SJSA1 (cell line): Measurements from ENCODE around the gene KCP. TPM values are rescaled to one million over a fixed set of nuclear protein-coding genes. Genes with fewer than 3 reads are reported as not detected.
A peak's percentile ranks its signal among the peaks of the same experiment; 100 is the strongest.

Experiments
- DNase-seq, 2 experiments: peaks; one replicate each; pipeline ENCODE4 v3.0.0-alpha.2; 2015 to 2020; ENCODE audit warnings: low spot score in 2 of 2, low read depth in 1 of 2
- H3K27ac ChIP-seq: fragments of 250-450 bp; sonication (Bioruptor Pico); 2 replicates; pipeline ENCODE4 v1.5.1; 2020; ENCODE audit warnings: mild to moderate bottlenecking, moderate library complexity
- H3K27me3 ChIP-seq: fragments of 250-450 bp; sonication (Bioruptor Pico); replicated peaks from 2 replicates; pipeline ENCODE4 v1.5.1; 2020; ENCODE audit warnings: mild to moderate bottlenecking, moderate library complexity
- H3K36me3 ChIP-seq: fragments of 250-450 bp; sonication (Bioruptor Pico); 2 replicates; pipeline ENCODE4 v1.5.1; 2020; ENCODE audit warnings: mild to moderate bottlenecking
- H3K4me1 ChIP-seq: fragments of 250-450 bp; sonication (Bioruptor Pico); replicated peaks from 2 replicates; pipeline ENCODE4 v1.6.1; 2021; ENCODE audit warnings: mild to moderate bottlenecking
- H3K4me3 ChIP-seq: fragments of 250-450 bp; sonication (Bioruptor Pico); 2 replicates; pipeline ENCODE4 v1.5.1; 2020; ENCODE audit warnings: mild to moderate bottlenecking
- H3K9me3 ChIP-seq: fragments of 250-450 bp; sonication (Bioruptor Pico); replicated peaks from 2 replicates; pipeline ENCODE4 v1.5.1; 2020; ENCODE audit warnings: mild to moderate bottlenecking
- total RNA-seq: library from RNA; depleted of rRNA; stranded (reverse); fragments of >200 nt; shearing (Covaris generic); gene quantifications from 2 replicates; pipeline ENCODE4 v1.2.3, GENCODE V29; 2014

KCP gene
- total RNA-seq, 1 experiment from 2014 or later = not detected

DNA sequence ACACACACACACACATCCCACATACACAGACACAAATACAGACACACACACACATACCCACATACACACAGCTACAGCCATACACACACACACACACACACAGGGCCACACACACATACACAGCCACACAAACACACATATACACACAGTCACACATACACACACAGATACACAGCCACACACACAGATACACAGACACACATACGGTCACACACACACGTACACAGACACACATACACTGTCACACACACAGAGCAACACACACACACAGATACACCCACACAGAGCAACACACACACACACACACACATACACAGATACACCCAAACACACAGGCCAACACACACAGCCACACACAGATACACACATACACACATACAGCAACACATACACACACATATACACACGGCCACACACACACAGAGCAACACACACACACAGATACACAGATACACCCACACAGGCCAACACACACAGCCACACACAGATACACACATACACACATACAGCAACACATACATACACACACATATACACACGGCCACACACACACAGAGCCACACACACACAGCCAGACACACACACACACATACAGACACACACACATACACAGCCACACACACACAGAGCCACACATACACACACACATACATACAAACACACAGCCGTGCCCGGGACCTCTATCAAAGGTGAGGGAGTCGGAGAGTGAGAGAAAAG, 22.3 kb downstream of the KCP start:
- Histone ChIP-seq H3K4me3 (no peak overlapping the region), H3K4me1 (no peaks in the 10 kb centered on the region), H3K9me3 (no peaks in the 10 kb centered on the region), H3K36me3 (no peaks in the 10 kb centered on the region), H3K27me3 (no peaks in the 10 kb centered on the region), H3K27ac (no peak overlapping the region)
- DNase-seq = no peak

DNA sequence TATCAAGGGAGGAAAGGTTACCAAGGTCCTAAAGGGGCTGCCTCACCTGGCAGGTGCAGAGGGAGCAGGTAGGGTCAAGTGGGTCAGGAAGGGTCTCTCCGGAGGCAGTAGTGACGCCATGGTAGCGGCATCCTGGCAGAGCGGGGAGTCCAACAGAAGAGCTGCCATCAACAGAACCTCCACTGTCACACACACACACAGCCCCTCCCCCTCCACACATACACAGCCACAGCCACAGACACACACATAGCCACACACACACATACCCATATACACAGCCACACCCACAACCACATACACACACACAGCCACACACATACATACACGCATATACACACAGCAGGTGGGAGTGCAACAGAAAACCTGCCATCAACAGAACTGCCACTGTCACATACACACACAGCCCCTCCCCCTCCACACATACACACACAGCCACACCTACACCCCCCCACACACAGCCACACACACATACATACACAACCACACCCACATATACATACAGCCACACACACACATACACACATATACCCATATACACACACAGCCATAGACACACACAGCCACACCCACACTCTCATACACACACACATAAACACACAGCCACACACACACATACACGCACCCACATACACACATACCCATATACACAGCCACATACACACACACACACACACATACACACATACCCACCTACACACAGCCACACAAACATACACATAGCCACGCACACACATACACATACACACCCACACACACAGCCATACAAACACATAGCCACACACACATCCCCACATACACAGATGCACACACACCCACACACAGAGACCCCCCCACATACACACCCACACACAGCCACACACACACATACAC, 23.1 kb downstream of the KCP start:
- H3K27me3 ChIP-seq = no peaks in the 10 kb centered on the region
- H3K9me3 ChIP-seq = no peaks in the 10 kb centered on the region
- H3K4me1 ChIP-seq = no peaks in the 10 kb centered on the region
- no peak for DNase-seq
- H3K36me3 ChIP-seq = no peaks in the 10 kb centered on the region
- H3K4me3 ChIP-seq = no peak overlapping the region
- H3K27ac ChIP-seq = no peak overlapping the region

DNA sequence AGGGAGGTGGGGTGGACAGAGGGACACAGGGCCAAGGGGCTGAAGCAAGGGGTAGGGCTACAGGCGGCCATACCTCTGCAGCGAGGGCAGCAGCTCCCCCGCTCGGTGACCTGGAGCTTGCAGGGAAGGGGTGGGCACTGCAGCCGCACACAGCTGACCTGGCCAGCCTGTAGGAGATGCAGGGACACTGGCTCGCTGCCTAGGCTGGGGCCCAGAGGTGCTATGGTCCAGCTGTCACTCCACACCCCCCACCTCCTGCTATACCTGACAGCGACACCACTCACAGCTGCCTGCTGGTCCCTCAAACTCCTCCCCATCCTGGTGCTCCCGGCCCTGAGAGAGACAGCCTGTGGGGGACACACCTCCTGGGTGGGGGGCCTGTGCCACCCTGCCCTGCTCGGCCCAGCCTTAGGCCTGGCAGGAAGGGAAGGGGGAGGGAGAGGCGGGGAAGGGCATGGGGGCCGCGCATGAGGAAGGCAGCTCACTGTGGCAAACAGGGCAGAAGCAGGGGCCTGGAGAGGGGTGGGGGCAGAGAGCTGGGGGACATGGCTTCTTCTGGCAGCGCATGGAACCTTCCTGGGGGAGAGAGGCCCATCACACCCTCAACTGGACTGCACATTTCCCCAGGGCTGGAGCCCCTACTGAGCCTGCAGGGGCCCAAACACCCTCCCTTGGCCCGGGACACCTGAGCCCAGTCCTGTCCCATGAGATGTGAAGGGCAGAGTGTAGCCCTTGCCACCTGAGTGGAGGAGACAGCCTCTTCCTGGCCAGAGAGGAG, 23.9 kb downstream of the KCP start:
- no peaks in the 10 kb centered on the region for H3K27me3 ChIP-seq
- H3K27ac ChIP-seq = no peak overlapping the region
- H3K36me3 ChIP-seq = no peaks in the 10 kb centered on the region
- H3K4me1 ChIP-seq = no peaks in the 10 kb centered on the region
- no peaks in the 10 kb centered on the region for H3K9me3 ChIP-seq
- H3K4me3 ChIP-seq = no peak overlapping the region
- DNase-seq = no peak

DNA sequence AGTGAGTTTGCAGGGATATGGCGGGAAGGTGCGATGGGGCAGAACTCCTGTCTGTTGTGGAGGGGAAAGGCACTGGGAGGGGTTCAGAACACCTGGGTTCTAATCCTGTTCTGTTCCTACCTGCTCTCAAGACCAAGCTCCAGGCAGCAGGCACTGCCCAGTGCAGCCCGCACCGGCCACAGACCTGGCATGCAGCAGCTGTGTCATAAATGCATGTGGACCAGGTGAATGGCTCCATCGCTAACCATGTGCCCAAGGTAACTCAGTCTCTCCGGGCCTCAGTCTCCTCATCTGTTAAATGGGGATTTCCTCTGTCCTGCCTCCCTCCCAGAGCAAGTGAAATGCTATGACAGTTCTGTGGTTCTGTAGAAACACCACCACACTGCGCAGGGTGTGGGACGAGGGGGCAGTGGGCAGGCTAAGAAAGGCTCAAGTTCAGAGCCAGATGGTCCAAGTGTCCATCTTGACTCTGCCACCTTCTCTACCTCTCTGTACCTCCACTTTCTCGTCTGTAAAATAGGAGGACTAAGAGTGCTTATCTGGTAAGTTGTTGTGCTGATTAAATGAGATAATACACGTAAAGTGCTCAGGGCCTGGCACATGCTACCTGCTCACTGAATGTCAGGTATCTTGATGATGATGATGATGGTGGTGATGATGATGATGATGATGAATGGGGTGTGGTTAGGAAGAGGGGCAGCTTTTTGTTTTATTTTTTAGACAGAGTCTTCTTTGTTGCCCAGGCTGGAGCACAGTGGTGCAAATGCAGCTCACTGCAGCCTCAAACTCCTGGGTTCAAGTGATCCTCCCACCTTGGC, 24.9 kb downstream of the KCP start:
- Histone ChIP-seq H3K4me1 (no peaks in the 10 kb centered on the region), H3K27ac (no peak overlapping the region), H3K36me3 (no peaks in the 10 kb centered on the region), H3K4me3 (no peak overlapping the region), H3K9me3 (no peaks in the 10 kb centered on the region), H3K27me3 (no peaks in the 10 kb centered on the region)
- DNase-seq = no peak

DNA sequence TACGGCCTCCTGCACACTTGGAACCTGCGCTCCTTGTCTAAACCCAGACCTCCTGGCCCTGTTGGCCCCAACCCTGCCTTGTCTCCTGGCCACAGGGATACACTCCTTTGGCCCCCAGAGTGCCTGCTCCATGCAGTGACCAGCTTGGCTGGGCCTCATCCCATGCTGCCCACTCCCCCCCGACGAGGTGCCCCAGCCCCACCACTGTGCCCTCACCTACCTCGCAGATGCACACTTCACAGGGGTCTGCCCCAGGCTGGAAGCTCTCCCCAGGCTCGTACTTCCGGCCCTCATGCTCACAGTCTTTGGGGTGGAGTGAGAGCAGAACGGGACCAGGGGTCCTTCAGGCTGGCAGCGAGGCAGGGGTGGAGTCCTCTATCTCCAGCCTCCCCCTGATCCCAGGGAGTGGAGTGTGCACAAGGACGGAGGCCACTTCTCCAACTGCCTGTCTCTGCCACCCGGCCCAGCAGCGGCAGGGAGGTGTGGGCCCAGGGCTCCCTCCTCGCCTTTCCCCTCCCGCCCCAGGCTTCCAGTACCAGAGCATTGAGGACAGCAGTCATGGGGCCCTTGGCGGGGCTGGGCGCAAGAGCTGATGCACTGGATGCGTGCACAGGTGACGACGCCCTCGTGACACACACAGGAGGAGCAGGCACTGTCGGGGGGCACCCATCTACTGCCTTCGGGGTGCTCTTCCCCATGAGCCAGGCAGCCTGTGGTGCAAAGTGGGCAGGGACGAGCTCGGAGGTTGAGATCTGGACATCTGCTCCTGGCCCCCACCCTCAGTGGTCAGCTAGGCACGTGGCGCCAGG, 25.7 kb downstream of the KCP start:
- no peaks in the 10 kb centered on the region for H3K27me3 ChIP-seq
- no peaks in the 10 kb centered on the region for H3K36me3 ChIP-seq
- no peak overlapping the region for H3K27ac ChIP-seq
- H3K4me1 ChIP-seq = no peaks in the 10 kb centered on the region
- no peak for DNase-seq
- no peaks in the 10 kb centered on the region for H3K9me3 ChIP-seq
- no peak overlapping the region for H3K4me3 ChIP-seq

DNA sequence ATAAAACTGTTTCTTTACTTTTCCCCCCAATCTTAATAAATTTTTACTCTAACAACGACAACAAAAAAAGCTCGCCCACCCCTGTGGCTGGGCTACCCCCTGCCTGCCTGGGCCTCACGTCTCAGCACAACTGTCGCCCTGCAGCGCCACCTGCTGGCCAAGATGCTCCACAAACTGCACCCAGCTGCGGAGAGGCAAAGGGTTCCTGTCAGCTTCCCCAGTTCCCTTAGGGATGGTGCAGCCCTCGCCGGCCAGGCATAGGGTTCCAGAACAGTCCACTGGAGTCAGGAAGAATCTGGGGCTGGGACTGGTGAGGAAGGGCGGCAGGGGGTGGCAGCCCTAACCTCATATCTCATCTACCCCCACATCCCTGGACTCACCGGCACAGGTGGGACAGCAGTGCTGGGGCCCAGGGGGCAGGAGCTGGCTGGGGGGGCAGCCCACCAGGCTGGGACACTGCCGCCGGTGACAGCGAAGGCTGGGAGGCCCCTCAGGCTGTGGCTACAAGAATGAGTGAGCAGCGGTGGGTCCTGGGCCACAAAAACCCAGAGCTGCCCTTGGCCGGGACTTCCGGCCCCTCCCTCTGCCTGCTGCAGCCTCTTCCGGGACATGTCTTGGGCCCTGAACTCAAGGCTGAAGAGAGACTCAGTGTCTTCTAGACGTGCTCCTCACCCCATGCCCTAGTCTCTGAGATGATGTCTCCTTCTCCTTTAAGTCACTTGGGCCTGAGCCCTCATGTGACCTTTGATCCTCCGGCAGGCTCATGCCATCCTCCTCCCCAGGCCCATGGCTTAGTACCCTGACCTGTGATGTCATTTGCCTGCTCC, 26.7 kb downstream of the KCP start:
- H3K27me3 ChIP-seq = no peaks in the 10 kb centered on the region
- no peak overlapping the region for H3K4me3 ChIP-seq
- DNase-seq = peak; percentile 69 to 82
- H3K27ac ChIP-seq = no peak overlapping the region
- no peaks in the 10 kb centered on the region for H3K9me3 ChIP-seq
- no peaks in the 10 kb centered on the region for H3K36me3 ChIP-seq
- no peaks in the 10 kb centered on the region for H3K4me1 ChIP-seq

DNA sequence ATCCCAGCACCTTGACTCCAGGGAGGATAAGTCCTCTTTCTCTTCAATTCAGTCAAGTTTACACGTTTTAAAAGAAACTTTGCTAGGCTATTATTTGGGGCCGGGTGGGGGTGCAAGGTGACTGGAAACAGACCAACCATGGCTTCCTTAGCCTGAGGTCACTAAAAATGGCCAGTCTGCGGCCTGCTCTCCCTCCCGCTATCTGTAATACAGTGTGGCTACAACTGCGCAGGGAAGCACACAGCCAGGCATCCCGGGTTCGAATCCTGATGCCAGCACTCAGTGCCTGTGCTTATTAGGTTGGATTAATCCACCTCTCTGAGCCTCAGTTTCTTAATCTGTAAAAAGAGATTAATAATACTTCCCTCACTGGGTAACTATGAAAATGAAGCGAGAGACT, 28.4 kb downstream of the KCP start:
- H3K4me3 ChIP-seq = no peak overlapping the region
- H3K27ac ChIP-seq = no peak overlapping the region
- H3K27me3 ChIP-seq = no peaks in the 10 kb centered on the region
- no peaks in the 10 kb centered on the region for H3K4me1 ChIP-seq
- no peaks in the 10 kb centered on the region for H3K9me3 ChIP-seq
- no peaks in the 10 kb centered on the region for H3K36me3 ChIP-seq
- DNase-seq = no peak

DNA sequence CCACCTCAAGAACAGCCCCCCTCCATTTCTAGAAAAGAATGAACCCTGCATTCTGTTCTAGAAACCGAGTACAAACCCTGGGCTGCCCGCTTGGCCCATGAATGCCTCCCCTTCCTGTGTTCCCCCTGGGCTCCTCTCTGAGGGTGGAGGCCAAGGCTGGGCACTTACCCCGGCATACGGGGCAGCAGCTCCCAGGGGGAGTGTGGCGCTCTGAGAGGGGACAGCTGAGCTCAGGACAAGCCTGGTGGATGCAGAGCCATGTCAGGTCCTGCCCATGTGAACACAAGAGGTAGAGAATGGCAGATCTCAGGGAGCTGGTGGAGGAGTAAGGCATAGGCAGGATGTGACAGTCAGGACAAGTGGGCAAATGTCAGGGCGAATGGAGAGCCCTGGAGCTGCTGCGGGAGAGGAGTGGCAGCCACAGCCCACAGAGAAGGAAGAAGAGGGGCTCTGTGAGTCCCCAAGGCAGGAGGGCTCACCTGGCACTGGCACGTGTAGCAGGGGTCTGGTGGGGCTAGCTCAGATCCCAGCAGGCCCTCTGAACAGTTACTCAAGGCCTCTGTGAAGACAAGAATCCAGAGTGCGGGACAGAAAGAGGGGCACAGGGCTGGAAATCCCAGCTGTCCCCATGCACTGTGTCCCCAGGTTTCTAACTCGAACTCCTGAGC, 28.9 kb downstream of the KCP start:
- DNase-seq = no peak
- no peaks in the 10 kb centered on the region for H3K36me3 ChIP-seq
- H3K27me3 ChIP-seq = no peaks in the 10 kb centered on the region
- H3K4me3 ChIP-seq = no peak overlapping the region
- H3K27ac ChIP-seq = no peak overlapping the region
- H3K4me1 ChIP-seq = no peaks in the 10 kb centered on the region
- no peaks in the 10 kb centered on the region for H3K9me3 ChIP-seq

DNA sequence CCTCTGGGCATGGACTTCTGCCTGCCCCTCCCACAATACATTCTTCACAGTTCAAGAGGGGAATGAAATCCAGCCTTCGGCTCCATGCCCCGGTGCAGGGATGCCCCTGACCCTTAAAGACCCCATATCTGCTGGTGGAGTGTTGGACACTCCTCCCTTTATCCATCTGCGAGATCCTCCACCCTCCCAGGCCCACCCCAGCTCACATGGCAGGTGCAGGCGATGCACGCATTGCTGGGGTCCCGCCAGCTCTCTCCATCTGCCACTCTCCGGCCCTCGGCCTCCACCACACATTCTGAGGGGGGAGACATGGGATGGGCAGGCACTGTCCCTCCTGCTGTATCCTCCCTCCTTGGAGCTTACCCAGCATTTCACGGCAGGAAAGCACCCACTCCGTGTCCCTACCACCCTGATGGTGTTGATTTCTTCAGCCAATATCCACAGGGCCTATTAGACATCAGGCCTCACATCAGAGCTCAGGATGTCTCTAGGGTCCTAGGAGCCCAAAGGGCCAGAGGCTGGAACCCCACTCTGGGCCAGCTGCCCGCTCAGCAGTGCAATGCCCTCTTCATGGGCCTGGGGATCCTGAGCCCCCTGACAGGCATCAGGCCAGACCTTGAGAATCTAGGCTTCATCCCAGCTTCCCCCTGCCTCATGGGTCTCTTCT, 29.6 kb downstream of the KCP start:
- no peaks in the 10 kb centered on the region for H3K27me3 ChIP-seq
- DNase-seq = no peak
- H3K4me1 ChIP-seq = no peaks in the 10 kb centered on the region
- H3K27ac ChIP-seq = no peak overlapping the region
- no peaks in the 10 kb centered on the region for H3K9me3 ChIP-seq
- H3K36me3 ChIP-seq = no peaks in the 10 kb centered on the region
- no peak overlapping the region for H3K4me3 ChIP-seq

DNA sequence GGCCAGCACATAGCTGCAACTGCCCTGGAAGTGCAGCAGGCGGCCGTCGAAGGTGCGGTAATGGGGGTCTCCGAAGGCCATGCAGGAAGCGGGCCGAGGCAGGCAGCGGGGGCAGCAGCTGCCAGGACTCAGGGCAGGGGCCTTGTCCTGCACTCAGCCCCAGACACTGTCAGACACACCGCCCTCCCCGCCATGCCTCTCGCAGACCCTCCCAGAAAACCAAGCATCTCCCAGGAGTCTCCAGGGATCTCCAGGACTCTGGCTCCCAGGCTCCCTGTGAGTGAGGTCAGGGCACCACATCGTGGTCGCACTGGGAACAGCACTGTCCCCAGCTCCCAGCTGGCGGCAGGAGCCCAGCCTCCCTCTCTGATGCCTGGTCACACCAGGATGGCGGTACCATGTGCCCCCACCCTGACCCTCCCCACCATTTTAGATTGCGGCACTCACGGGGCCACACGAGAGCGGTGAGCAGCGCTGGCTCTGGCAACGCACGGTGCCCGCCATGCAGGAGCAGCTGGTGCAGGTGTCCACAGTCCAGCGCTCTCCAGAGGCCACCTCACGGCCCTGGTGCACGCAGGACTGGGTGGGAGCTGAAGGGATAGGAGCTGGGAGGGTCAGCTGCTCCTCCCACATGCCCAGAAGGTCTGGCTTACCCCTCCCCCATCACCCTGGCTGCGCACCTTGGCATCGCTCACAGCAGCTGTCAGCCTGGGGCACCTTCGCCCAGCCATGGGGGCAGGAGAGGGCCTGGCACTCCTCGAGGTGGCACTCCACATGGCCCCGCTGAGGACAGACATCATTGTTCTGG, 30.4 kb downstream of the KCP start:
- Histone ChIP-seq H3K27ac (no peak overlapping the region), H3K4me3 (no peak overlapping the region), H3K4me1 (no peaks in the 10 kb centered on the region), H3K9me3 (no peaks in the 10 kb centered on the region), H3K36me3 (no peaks in the 10 kb centered on the region), H3K27me3 (no peaks in the 10 kb centered on the region)
- DNase-seq = peak in 1 of 2 experiments; percentile 59

DNA sequence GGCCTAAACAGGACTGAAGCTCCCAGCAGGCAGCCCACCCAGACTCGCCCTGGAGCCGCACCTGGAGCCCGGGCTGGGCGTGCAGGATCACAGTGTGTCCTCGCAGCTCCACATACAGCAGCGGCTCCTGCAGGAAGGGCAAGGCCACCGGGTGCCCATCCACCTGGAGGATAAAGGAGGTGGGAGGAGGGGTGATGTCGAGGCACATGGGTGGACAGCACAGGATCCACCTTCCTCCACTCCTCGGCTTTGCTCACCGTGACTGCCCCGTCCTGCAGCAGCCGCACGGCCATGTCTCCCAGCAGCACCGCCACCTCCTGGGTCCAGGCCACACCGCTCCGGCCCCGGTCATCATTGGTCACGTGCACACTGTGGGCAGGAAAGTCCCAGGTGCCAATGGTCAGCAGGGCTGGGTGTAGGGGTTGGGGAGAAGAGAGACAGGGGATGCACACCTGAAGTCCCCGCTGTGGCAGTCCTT, 31.0 kb downstream of the KCP start:
- Histone ChIP-seq H3K4me3 (no peak overlapping the region), H3K36me3 (no peaks in the 10 kb centered on the region), H3K4me1 (no peaks in the 10 kb centered on the region), H3K27ac (no peak overlapping the region), H3K9me3 (no peaks in the 10 kb centered on the region), H3K27me3 (no peaks in the 10 kb centered on the region)
- DNase-seq = no peak
